Lower leg skin (tissue), 4 donors: ENCODE data around the gene ENO4. TPM values are rescaled to one million over a fixed set of nuclear protein-coding genes. Genes with fewer than 3 reads are reported as not detected.

Source experiments
- DNase-seq, 2 donors: peaks; one replicate each; pipeline ENCODE4 v3.0.0-alpha.2; 2019; ENCODE audit warnings: low spot score in 2 of 2
- H3K4me3 ChIP-seq: fragments of 200-600 bp; sonication (generic); 2 replicates; pipeline ENCODE4 v1.5.1; 2017; ENCODE audit warnings: mild to moderate bottlenecking, low read depth; ENCODE audit not compliant: poor library complexity, severe bottlenecking
- CTCF ChIP-seq, 3 donors: fragments of 450-650 bp; IDR thresholded peaks; one replicate each; pipeline ENCODE4 v1.5.1; 2016; ENCODE audit warnings: antibody characterized with exemption in 3 of 3, mild to moderate bottlenecking in 3 of 3, moderate library complexity in 2 of 3
- POLR2A ChIP-seq, 2 donors: fragments of 450-650 bp; IDR thresholded peaks; one replicate each; pipeline ENCODE4 v1.6.1; 2016 to 2017; ENCODE audit warnings: antibody characterized with exemption in 2 of 2, mild to moderate bottlenecking in 1 of 2, moderate library complexity in 1 of 2
- WGBS, 2 donors: methylation state at CpG; one replicate each; pipeline ENCODE4 v1.1.5; 2018; 5-methylcytosine and 5-hydroxymethylcytosine counted together
- intact Hi-C: fragments of 100-400 bp; cut with DNase I; formaldehyde crosslinking; loops from one replicate; pipeline ENCODE4 v1.15.0; 2023; ENCODE audit warnings: low total_unique reads
- total RNA-seq, 4 donors: library from RNA; depleted of rRNA; stranded (reverse); fragments of >200 nt; gene quantifications; one replicate each; pipeline ENCODE4 v1.1.0, GENCODE V29; 2016

The ENO4 gene
- total RNA-seq, 4 donors from 2014 or later: 0.06 to 4.4 TPM; not detected in 2

- intact Hi-C loops: no loop called here
- no peak for TF ChIP-seq POLR2A (IDR thresholded peaks at IDR 0.05)
- TF ChIP-seq CTCF (IDR thresholded peaks at IDR 0.05): no peak
- no peak for DNase-seq
- no peak overlapping the region for H3K4me3 ChIP-seq
Measured at GRCh38 chr10:116893686-116894037, 44.4 kb downstream of the ENO4 start.

GRCh38 chr10:116899626-116900025 lies 50.3 kb downstream of the ENO4 start:
- 84% methylated on average over 4 of the region's 4 CpGs for WGBS, 2 donors
- TF ChIP-seq CTCF (IDR thresholded peaks at IDR 0.05) (no peak), POLR2A (IDR thresholded peaks at IDR 0.05) (no peak)
- no peak for DNase-seq
- H3K4me3 ChIP-seq: no peak overlapping the region
- intact Hi-C loops: no loop called here

- WGBS, 2 donors: 97 to 100% methylated on average over 3 of the region's 3 CpGs
- no peak for TF ChIP-seq CTCF (IDR thresholded peaks at IDR 0.05)
Measured at GRCh38 chr10:116905845-116906210, 56.5 kb downstream of the ENO4 start.

GRCh38 chr10:116907245-116907987 lies 58.1 kb downstream of the ENO4 start:
- 82 to 87% methylated on average over 6 of the region's 6 CpGs for WGBS, 2 donors
- no peak for TF ChIP-seq CTCF (IDR thresholded peaks at IDR 0.05)
- no peak for TF ChIP-seq POLR2A (IDR thresholded peaks at IDR 0.05)
- no peak overlapping the region for H3K4me3 ChIP-seq
- DNase-seq: no peak
- intact Hi-C loops: no loop called here

More at GRCh38 chr10:116905845-116906210, 56.5 kb downstream of the ENO4 start:
- DNase-seq: no peak
- H3K4me3 ChIP-seq: no peak overlapping the region
- intact Hi-C loops: no loop called here

GRCh38 chr10:116909307-116909706 lies 60.0 kb downstream of the ENO4 start:
- 78 to 89% methylated on average over 1 of the region's 1 CpG for WGBS, 2 donors
- TF ChIP-seq POLR2A (IDR thresholded peaks at IDR 0.05): no peak
- no peak for TF ChIP-seq CTCF (IDR thresholded peaks at IDR 0.05)
- DNase-seq: no peak
- intact Hi-C loops: no loop called here
- H3K4me3 ChIP-seq: no peak overlapping the region

GRCh38 chr10:116910910-116911309 lies 61.6 kb downstream of the ENO4 start:
- DNase-seq: no peak
- intact Hi-C loops: no loop called here
- 64 to 79% methylated on average over 3 of the region's 3 CpGs for WGBS, 2 donors
- no peak overlapping the region for H3K4me3 ChIP-seq
- TF ChIP-seq CTCF (IDR thresholded peaks at IDR 0.05) (no peak), POLR2A (IDR thresholded peaks at IDR 0.05) (no peak)
